Measurements from ENCODE around the gene GGN. TPM values are rescaled to one million over a fixed set of nuclear protein-coding genes. Genes with fewer than 3 reads are reported as not detected.
A peak's percentile ranks its signal among the peaks of the same experiment; 100 is the strongest.

Gene GGN
- total RNA-seq, 1 donor from 2014 or later: 46.9 TPM

DNA sequence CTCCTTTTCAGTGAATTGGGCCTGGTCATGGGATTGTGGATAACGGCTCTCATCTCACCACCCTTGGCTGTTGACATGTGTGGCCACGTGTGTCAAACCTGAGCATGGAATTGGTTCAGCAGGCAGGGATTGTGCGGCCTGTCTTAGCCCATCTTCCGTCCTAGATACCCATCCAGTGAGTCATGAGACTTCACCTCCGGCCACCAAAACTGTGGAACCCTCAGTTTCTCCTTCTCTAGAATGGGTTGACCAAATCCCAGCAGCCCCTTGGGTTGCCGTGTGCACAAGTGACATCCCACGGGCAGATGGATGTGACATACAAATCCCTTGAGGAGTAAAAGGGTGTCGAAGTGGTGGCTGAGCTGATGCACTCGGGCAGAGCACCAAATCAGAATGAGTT is 6.7 kb downstream of the GGN start:
- Histone ChIP-seq H3K27ac (no peak overlapping the region), H3K4me3 (no peak overlapping the region), H3K27me3 (no peaks in the 10 kb centered on the region), H3K9me3 (no peaks in the 10 kb centered on the region), H3K36me3 (peaks cover 64 to 70% of the 10 kb centered on the region in 2 donors), H3K4me1 (peaks cover 2 to 6% of the 10 kb centered on the region in 2 donors)
- intact Hi-C loops (cut with DNase I): loop anchor here (10.0 kb wide), 2 partner anchors 376 to 476 kb away; partner anchors contain the start of genes SIPA1L3 and WDR87
- no peak for DNase-seq (ENCODE audit: low spot score in 2 of 2)
- TF ChIP-seq, protein P1, sequence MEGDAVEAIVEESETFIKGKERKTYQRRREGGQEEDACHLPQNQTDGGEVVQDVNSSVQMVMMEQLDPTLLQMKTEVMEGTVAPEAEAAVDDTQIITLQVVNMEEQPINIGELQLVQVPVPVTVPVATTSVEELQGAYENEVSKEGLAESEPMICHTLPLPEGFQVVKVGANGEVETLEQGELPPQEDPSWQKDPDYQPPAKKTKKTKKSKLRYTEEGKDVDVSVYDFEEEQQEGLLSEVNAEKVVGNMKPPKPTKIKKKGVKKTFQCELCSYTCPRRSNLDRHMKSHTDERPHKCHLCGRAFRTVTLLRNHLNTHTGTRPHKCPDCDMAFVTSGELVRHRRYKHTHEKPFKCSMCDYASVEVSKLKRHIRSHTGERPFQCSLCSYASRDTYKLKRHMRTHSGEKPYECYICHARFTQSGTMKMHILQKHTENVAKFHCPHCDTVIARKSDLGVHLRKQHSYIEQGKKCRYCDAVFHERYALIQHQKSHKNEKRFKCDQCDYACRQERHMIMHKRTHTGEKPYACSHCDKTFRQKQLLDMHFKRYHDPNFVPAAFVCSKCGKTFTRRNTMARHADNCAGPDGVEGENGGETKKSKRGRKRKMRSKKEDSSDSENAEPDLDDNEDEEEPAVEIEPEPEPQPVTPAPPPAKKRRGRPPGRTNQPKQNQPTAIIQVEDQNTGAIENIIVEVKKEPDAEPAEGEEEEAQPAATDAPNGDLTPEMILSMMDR (IDR thresholded peaks at IDR 0.05): no peak

DNA sequence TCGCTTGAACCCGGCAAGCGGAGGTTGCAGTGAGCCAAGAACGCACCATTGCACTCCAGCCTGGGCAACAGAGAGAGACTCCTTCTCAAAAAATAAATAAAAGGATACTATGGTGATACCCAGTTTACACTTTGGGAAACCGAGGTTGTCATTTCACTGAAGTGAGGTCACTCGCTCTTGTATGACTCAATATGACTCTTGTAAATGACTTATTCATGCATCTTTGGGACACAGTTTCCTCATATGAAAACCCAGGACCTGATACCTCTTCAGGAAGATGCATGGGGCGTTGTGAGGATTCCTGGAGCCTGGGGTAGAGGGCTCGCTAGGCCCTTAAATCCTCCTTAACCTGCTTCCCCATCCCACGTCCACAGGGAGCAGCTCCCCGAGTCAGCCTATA is 9.0 kb downstream of the GGN start:
- intact Hi-C loops (cut with DNase I): no loop called here
- peaks cover 55 to 65% of the 10 kb centered on the region in 2 donors for H3K36me3 ChIP-seq
- H3K4me3 ChIP-seq: no peak overlapping the region
- peaks cover 9 to 14% of the 10 kb centered on the region in 2 donors for H3K4me1 ChIP-seq
- no peak overlapping the region for H3K27ac ChIP-seq
- TF ChIP-seq, protein P1 (IDR thresholded peaks at IDR 0.05): no peak
- H3K9me3 ChIP-seq: no peaks in the 10 kb centered on the region
- no peak for DNase-seq (ENCODE audit: low spot score in 2 of 2)
- H3K27me3 ChIP-seq: no peaks in the 10 kb centered on the region

DNA sequence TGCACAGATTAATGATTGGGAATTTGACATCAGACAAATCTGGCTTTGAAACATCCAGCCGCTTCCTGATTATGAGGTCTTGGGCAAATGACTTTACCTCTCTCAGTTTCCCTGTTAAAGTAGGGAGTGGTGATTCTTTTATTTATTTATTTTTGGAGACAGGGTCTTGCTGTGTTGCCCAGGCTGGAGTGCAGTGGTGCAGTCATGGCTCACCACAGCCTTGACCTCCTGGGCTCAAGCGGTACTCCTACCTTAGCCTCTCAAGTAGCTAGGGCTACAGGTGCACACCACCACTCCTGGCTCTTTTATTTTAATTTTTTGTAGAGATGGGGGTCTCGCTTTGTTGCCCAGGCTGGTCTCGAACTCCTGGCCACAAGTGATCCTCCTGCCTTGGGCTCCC is 10.8 kb downstream of the GGN start:
- no peak for DNase-seq (ENCODE audit: low spot score in 2 of 2)
- no peaks in the 10 kb centered on the region for H3K9me3 ChIP-seq
- H3K27me3 ChIP-seq: no peaks in the 10 kb centered on the region
- no peak overlapping the region for H3K4me3 ChIP-seq
- no peak overlapping the region for H3K27ac ChIP-seq
- H3K36me3 ChIP-seq: peaks cover 37 to 47% of the 10 kb centered on the region in 2 donors
- TF ChIP-seq, protein P1 (IDR thresholded peaks at IDR 0.05): no peak
- intact Hi-C loops (cut with DNase I): no loop called here
- peaks cover 9 to 14% of the 10 kb centered on the region in 2 donors for H3K4me1 ChIP-seq

DNA sequence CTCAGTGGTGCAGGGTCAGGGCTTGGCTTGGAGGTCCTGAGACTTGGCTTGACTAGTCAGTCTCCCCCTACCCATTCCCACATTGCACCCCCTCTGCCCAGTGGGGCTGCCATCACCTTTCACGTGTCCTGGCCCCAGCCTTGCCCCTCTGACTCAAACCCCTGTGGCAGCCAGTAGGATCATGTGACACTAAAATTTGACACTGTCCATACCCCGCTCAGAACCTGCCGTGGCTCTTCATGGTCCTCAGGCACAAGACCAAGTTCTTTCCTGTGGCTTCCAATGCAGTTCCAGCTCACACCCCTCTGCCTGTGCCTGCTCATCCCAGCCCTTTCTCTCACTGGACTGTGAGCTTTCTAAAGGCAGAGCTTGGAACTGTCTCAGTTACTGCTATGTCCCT is 11.3 kb downstream of the GGN start:
- H3K9me3 ChIP-seq: no peaks in the 10 kb centered on the region
- no peaks in the 10 kb centered on the region for H3K27me3 ChIP-seq
- peaks cover 9 to 14% of the 10 kb centered on the region in 2 donors for H3K4me1 ChIP-seq
- peaks cover 32 to 42% of the 10 kb centered on the region in 2 donors for H3K36me3 ChIP-seq
- peak overlapping the region in 1 of 2 donors; percentile 75 for H3K4me3 ChIP-seq
- no peak overlapping the region for H3K27ac ChIP-seq
- intact Hi-C loops (cut with DNase I): no loop called here
- TF ChIP-seq, protein P1 (IDR thresholded peaks at IDR 0.05): no peak
- DNase-seq (ENCODE audit: low spot score in 2 of 2): no peak

DNA sequence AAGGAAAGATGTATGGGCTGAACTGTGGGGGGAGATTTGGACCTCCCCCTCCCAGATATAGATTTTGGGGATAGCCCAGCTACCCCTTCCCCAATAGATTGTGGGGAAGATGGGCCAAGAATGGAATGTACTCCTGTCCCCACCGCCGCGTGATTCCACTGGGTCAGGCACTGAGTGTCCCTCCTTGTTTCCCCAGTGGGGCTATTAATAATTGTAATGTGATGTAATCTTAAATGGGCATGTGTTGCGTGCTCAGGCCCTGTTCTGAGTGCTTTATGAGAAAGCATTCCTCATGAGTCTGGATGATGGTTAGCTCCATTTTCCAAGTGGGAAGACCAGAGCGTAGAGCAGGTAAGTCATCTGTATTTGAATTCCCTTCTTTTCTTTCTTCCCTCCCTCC is 12.1 kb downstream of the GGN start:
- Histone ChIP-seq H3K4me3 (peak overlapping the region; percentile 75 to 79), H3K9me3 (no peaks in the 10 kb centered on the region), H3K27me3 (no peaks in the 10 kb centered on the region), H3K36me3 (peaks cover 24 to 34% of the 10 kb centered on the region in 2 donors), H3K4me1 (peaks cover 9 to 14% of the 10 kb centered on the region in 2 donors), H3K27ac (no peak overlapping the region)
- TF ChIP-seq, protein P1 (IDR thresholded peaks at IDR 0.05): no peak
- no peak for DNase-seq (ENCODE audit: low spot score in 2 of 2)
- intact Hi-C loops (cut with DNase I): loop anchor here (2.0 kb wide), 2 partner anchors 55 to 243 kb away; partner anchors contain the start of gene EIF3K

DNA sequence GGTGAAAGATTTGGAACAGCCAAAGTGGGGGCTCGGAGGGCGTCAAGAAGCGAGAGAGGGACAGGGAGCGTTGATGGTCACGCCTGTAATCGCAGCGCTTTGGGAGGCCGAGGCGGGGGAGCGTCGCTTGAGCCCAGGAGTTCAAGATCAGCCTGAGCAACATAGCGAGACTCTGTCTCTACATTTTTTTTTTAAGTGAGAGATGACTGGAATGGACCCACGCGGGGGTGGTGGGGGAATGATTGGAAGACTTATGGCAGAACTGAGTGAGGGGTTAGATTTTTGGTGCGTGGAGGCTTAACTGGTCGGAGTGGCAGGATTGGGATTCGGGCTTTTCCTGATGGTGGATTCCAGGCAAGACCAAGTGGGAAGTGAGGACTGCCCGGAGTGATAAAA is 12.7 kb downstream of the GGN start:
- Histone ChIP-seq H3K27me3 (no peaks in the 10 kb centered on the region), H3K9me3 (no peaks in the 10 kb centered on the region), H3K36me3 (peaks cover 18 to 27% of the 10 kb centered on the region in 2 donors), H3K4me1 (peaks cover 9 to 14% of the 10 kb centered on the region in 2 donors), H3K4me3 (peak overlapping the region; percentile 75 to 79), H3K27ac (peak overlapping the region; percentile 84)
- intact Hi-C loops (cut with DNase I): loop anchor here (2.0 kb wide), 2 partner anchors 54 to 244 kb away; partner anchors contain the start of gene EIF3K
- no peak for DNase-seq (ENCODE audit: low spot score in 2 of 2)
- TF ChIP-seq, protein P1 (IDR thresholded peaks at IDR 0.05): no peak
